HS-27A (cell line): ENCODE results near the gene RDX.

ENCODE experiments used
- DNase-seq: peaks from one replicate; pipeline ENCODE4 v3.0.0-alpha.2; 2012; ENCODE audit warnings: low read depth, missing footprints

The RDX gene

GRCh38 chr11:110128161-110128560 lies 168.3 kb downstream of the RDX start:
- no peak for DNase-seq

- no peak for DNase-seq
Observed at GRCh38 chr11:110126936-110127335, 169.5 kb downstream of the RDX start.

GRCh38 chr11:110125632-110126031 lies 170.8 kb downstream of the RDX start:
- no peak for DNase-seq
